Activated CD8-positive, alpha-beta memory T cell treated with anti-CD3 and anti-CD28 coated beads for 24 hours (primary cell): ENCODE data around the gene USP13.
"Not testable (repeated sequence)": the region's sequence is repeated elsewhere in the genome, so short reads cannot be mapped to it uniquely, and the experiment has no call there.

ENCODE experiments used
- DNase-seq: peaks from one replicate; pipeline ENCODE4 v3.0.0-alpha.2; 2020

Gene USP13

DNA sequence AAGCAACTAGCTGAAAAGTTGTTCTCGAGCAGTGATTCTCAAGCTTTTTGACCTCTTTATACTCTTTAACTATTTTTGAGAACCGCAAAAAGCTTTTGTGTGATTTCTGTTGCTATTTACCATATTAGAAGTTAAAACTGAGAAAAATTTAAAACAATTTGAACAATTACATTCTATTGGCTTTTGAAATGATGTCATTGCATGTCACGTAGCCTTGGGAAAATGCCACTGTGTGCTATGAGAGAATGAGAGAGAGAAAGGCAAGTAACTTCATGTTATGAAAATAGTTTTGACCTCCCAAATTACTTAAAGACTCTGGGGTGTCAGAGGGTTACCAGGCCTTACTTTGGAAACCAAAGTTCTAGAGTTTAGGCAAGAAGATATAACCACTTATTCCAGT lies 8.0 kb downstream of the USP13 start:
- DNase-seq: no peak

- no peak for DNase-seq
Observed at GRCh38 chr3:179661777-179662176, 8.9 kb downstream of the USP13 start.

DNA sequence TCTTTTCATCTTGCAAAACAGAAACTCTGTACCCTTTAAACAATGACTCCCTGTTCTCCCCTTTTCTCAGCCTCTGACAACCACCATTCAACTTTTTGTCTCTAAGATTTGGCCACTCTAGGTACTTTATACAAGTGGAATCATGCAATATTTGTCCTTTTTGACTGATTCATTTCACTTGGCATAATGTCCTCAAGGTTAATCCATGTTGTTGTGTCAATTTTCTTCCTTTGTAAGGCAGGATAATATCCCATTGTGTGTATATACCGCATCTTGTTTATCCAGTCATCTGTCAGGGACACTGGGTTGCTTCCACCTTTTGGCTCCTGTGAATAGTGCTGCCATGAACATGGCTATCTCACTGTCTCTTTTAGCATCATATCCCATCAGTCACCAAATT lies 10.3 kb downstream of the USP13 start:
- no peak for DNase-seq

- no peak for DNase-seq
Observed at GRCh38 chr3:179666030-179666429, 13.2 kb downstream of the USP13 start.

GRCh38 chr3:179666436-179667035 lies 13.7 kb downstream of the USP13 start:
- no peak for DNase-seq

GRCh38 chr3:179668429-179668828 lies 15.6 kb downstream of the USP13 start:
- DNase-seq: no peak

DNA sequence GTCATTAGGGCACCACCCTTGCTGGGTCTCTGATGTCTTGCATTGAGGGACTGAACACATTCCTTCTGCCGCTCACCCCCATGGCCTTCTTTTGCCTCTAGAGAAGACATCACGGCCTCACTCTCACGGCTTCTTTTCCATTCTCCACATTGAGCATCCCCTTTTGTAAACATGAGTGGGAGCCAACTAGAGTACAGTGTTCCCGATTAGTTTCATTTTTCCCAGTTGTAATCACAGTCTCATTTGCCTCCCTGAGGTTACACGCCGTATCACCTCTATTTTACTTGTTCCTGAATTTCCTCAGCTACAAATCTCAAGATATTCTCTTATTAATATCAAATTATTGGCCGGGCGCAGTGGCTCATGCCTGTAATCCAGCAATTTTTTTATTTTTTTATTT lies 17.5 kb downstream of the USP13 start:
- no peak for DNase-seq

DNA sequence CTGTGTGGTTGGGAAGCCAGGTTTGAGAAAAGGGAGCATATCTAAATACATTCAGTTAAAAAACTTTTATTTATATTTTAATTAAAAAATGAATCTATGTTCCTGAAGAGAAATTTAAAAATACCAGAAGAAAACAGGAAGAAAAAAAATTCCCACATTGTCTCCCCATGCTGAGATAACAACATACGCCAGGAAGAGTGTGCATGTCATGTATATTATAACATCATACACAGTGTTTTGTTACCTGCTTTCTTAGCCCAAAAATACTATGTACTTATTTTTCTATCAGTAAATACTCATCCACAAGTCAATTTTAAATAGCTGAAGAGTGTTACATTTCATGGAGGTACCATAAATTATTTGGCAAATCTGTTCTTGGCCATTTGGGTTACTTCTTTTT lies 18.5 kb downstream of the USP13 start:
- DNase-seq: no peak

DNA sequence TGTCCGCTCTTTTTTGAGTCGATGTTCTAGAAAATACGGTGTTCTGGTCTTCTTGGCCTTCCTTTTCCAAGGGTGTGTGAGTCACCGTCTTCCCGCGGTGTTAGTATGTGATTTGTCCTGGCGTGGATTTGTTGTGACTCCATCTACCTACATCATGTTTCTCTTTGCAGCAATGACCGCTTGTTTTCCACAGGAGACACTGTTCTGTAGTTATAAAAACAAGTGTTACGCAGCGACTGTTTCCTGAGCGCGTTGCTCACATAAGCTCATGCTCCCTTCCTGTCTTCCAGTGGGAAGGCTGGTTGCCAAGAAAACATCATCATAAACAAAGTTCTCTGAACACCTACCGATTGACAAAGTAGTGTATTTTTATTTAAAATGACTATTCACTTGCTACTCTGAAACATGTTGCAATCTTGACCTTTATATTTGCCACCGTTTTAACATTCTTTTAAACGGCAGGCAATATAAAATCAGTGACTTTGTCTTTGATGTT lies 19.0 kb downstream of the USP13 start:
- no peak for DNase-seq

DNA sequence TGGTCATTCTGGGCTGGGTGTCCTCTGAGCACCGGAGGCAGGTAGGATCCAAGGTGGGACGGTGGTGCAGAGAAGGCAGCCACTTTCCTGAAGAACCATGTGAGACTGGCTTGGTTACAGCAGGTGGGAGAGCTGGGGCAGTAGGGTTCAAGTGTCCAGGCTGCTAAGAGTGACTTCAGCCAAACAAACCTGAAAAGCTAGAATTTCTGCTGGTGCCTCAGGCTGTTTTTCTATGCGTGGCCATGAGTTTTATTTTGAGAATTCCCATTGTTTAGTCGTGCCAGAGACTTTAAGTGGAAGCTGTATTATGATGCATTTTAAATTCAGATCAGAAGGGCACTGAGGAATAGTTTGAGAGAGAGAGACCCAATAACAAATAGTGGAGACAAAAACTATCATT lies 20.1 kb downstream of the USP13 start:
- no peak for DNase-seq

GRCh38 chr3:179673523-179673922 lies 20.7 kb downstream of the USP13 start:
- DNase-seq: no peak

DNA sequence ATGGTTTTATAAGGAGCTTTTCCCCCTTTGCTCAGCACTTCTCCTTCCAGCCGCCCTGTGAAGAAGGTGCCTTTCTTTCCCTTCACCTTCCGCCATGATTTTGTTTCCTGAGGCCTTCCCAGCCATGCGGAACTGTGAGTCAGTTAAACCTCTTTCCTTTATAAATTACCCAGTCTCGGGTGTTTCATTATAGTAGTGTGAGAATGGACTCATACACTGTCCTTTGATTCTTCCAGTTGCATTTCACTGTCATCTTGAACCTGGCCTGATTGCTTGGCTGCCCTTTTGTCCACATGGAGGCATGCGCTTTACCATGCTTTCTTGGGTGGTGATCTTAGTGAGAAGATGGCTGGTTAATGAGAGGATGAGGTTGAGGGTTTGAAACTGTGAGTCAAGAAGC lies 23.2 kb downstream of the USP13 start:
- no peak for DNase-seq

DNA sequence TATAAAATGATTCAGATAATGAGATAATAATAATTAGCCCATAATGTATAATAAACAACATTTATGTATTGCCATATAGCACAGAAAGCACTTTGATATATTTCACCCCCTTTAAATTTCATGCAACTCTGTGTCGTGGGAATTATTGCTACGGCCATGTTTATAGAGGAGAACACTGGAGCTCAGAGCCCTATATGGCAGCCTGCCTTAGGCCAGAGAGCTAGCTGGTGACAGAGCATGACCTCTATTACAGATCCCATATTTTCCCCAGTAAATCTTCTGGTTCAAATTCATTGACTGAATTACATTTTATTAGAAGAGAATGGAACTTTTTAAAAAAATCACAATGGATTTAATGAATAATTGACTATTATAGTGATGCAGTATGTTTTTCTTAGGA lies 25.0 kb downstream of the USP13 start:
- DNase-seq: no peak

DNA sequence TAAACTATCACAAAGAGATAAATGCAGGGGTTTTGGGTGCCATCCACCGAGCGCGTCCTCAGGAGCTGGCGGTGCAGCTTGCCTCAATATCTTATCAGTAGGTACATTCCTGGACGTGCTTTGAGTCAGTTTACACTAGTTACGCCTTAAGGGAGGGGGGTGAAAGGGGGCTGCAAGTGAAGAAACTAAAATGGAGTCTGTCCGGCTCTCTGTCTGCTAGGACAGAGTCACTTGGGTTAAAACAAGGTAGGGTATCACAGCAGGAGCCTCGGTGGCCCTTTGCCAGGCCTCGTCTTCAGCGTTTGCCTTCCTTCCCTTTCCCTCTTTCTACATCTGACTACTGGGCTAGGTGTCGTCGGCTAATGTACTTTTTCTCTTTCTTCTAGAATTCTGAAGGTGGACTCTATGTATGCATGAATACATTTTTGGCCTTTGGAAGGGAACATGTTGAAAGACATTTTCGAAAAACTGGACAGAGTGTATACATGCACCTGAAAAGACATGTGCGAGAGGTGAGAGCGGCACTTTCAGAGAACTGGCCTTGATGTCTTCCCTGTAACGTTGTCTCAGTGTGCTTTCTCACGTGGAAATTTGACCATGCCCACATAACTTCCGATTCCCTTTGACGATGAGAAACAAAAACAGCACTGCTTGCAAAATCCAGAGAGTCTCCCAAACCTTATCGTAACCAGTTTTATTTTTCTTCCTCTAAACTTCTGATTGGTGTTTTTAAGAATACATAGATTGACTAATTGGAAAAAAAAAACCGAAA lies 28.8 kb downstream of the USP13 start:
- no peak for DNase-seq

- DNase-seq: no peak
Observed at GRCh38 chr3:179682426-179683080, 29.7 kb downstream of the USP13 start.

- not testable (repeated sequence) for DNase-seq
Observed at GRCh38 chr3:179683286-179683685, 30.4 kb downstream of the USP13 start.

- no peak for DNase-seq
Observed at GRCh38 chr3:179687967-179688535, 35.2 kb downstream of the USP13 start.

- DNase-seq: no peak
Observed at GRCh38 chr3:179688850-179689249, 36.0 kb downstream of the USP13 start.

GRCh38 chr3:179694731-179695130 lies 41.9 kb downstream of the USP13 start:
- DNase-seq: no peak

DNA sequence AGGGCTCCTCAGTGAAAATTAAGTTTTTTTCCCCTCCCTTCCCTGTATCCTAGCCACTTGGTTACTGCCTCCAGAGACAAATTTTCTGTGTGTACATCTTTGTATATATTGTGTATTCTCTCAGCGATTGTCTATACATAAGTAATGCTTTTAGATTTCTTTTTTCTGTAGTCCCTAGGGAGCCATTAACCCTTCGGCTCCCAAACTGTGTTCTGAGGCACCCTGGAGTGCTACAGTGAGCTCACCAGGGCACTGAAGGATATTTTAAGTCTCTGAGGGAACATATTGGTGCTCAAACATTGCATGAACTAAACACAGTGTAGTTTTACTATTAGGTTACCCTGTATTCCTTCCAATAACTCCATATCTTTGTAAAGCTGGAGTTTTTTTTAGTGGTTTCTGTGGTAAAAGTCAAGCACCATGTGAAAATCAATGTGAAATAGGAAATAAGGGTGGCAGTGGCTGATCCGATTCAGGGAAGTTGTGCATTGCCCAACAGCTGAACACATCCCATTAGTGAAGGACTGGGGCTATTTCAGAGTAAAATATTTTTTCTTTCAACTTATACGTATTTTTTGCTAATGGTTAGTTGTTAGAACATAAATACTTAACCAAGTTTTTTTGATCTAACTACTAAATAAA lies 43.0 kb downstream of the USP13 start:
- DNase-seq: no peak

DNA sequence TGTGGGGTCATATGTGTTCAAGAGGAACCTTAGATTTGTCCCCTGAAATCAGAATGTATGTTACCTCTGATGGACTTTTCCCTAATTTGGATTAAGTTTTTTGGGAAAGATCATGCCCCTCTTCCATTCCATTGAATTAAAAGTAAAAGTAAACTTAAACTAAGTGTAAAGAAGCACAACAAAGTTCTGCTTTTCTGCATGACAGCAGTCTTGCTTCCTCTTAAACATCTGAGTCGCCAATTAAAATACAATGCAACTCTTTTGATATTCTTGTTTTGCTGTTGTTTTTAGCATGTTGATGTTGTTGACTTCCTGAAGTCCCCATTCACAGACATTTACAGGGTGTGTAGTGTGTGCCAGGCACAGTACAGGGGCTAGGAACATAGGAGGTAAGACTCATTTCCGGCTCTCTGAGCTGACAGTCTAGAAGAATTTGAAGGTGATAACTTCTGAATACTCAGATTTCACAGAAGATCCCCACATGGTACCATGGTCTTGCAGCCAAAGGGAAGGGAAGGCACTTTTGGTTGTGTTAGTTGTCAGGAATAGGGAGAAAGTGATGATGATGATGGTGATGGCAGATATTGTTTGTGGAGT lies 45.0 kb downstream of the USP13 start:
- no peak for DNase-seq

- no peak for DNase-seq
Observed at GRCh38 chr3:179700716-179701115, 47.9 kb downstream of the USP13 start.
